ENCODE data around the gene TOP2B. TPM values are rescaled to one million over a fixed set of nuclear protein-coding genes. Genes with fewer than 3 reads are reported as not detected.

TOP2B gene
- total and polyA plus RNA-seq, 4 donors = 13.5 to 52.9 (median 34.5) TPM

DNA sequence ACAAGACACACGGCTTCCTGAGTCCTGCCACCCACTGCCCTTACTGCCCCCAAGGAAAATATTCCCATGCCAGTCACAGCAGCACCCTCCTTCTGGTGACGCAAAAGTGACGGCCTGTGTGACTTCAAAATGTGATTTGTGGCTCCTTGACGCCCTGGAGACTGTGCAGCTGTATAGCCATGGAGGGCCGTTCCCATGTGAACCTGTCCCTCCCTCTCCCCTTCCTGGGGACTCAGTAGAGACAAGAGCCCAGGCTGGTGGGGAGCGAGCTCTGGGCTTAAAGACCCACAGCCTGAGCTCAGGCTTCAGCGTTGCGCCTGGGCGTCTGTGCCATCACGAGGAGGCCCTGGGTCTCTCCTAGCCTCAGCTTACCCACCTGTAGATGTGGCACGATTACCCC, 78.2 kb downstream of the TOP2B start (continued):
- no peak for TF ChIP-seq REST (IDR thresholded peaks at IDR 0.05)
- TF ChIP-seq MAX (IDR thresholded peaks at IDR 0.05) = no peak
- no peak for TF ChIP-seq GABPA (IDR thresholded peaks at IDR 0.05 in 1 of 2, conservative IDR thresholded peaks at IDR 0.05 in 1 of 2)
- no peak for TF ChIP-seq ATF3 (IDR thresholded peaks at IDR 0.05)
- TF ChIP-seq FOXA1 (IDR thresholded peaks at IDR 0.05) = no peak
- TF ChIP-seq SP1 (IDR thresholded peaks at IDR 0.05) = no peak
- no peak for TF ChIP-seq YY1 (IDR thresholded peaks at IDR 0.05)

- 97% methylated on average over 6 of the region's 6 CpGs for WGBS
- DNase-seq (ENCODE audit: low spot score) = no peak
- TF ChIP-seq FOXA2 (IDR thresholded peaks at IDR 0.05) = no peak
- no peak for TF ChIP-seq FOXA1 (IDR thresholded peaks at IDR 0.05)
- no peak for TF ChIP-seq RAD21 (IDR thresholded peaks at IDR 0.05)
- TF ChIP-seq SP1 (IDR thresholded peaks at IDR 0.05) = no peak
- no peak for TF ChIP-seq ZBTB33 (IDR thresholded peaks at IDR 0.05)
- H3K9ac ChIP-seq (ENCODE audit: low read depth in 1 of 2, low read length in 2 of 2) = no peak overlapping the region
- H3K9me3 ChIP-seq (ENCODE audit: control insufficient read depth in 4 of 4, low read length in 3 of 4) = no peaks in the 10 kb centered on the region
- H3K36me3 ChIP-seq (ENCODE audit: control insufficient read depth in 4 of 4, insufficient read depth in 3 of 4, low read depth in 1 of 4, low read length in 3 of 4) = no peaks in the 10 kb centered on the region
- H3K27ac ChIP-seq (ENCODE audit: low read depth in 1 of 2, low read length in 2 of 2) = no peak overlapping the region
- no peak overlapping the region for H3K4me3 ChIP-seq (ENCODE audit: low read depth in 1 of 3, low read length in 3 of 3)
- no peaks in the 10 kb centered on the region for H3K27me3 ChIP-seq (ENCODE audit: control insufficient read depth in 4 of 4, insufficient read depth in 4 of 4, low read length in 3 of 4)
- H3K4me1 ChIP-seq (ENCODE audit: control insufficient read depth in 4 of 4, insufficient read depth in 4 of 4, low read length in 3 of 4) = no peaks in the 10 kb centered on the region
Measured at GRCh38 chr3:25586167-25586505, 78.6 kb downstream of the TOP2B start.

- TF ChIP-seq ZBTB33 (IDR thresholded peaks at IDR 0.05) (no peak), GABPA (IDR thresholded peaks at IDR 0.05 in 1 of 2, conservative IDR thresholded peaks at IDR 0.05 in 1 of 2) (no peak), ATF3 (IDR thresholded peaks at IDR 0.05) (no peak), NR2F2 (IDR thresholded peaks at IDR 0.05) (no peak), HNF4G (IDR thresholded peaks at IDR 0.05) (no peak), SP1 (IDR thresholded peaks at IDR 0.05) (no peak), YY1 (IDR thresholded peaks at IDR 0.05) (no peak), JUND (IDR thresholded peaks at IDR 0.05) (no peak)
- TF ChIP-seq, protein P1, sequence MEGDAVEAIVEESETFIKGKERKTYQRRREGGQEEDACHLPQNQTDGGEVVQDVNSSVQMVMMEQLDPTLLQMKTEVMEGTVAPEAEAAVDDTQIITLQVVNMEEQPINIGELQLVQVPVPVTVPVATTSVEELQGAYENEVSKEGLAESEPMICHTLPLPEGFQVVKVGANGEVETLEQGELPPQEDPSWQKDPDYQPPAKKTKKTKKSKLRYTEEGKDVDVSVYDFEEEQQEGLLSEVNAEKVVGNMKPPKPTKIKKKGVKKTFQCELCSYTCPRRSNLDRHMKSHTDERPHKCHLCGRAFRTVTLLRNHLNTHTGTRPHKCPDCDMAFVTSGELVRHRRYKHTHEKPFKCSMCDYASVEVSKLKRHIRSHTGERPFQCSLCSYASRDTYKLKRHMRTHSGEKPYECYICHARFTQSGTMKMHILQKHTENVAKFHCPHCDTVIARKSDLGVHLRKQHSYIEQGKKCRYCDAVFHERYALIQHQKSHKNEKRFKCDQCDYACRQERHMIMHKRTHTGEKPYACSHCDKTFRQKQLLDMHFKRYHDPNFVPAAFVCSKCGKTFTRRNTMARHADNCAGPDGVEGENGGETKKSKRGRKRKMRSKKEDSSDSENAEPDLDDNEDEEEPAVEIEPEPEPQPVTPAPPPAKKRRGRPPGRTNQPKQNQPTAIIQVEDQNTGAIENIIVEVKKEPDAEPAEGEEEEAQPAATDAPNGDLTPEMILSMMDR (IDR thresholded peaks at IDR 0.05; ENCODE audit: low read depth, low read length, missing input control) = no peak
- Histone ChIP-seq H3K4me1 (ENCODE audit: control insufficient read depth in 4 of 4, insufficient read depth in 4 of 4, low read length in 3 of 4) (no peaks in the 10 kb centered on the region), H3K9ac (ENCODE audit: low read depth in 1 of 2, low read length in 2 of 2) (no peak overlapping the region), H3K4me3 (ENCODE audit: low read depth in 1 of 3, low read length in 3 of 3) (no peak overlapping the region), H3K9me3 (ENCODE audit: control insufficient read depth in 4 of 4, low read length in 3 of 4) (no peaks in the 10 kb centered on the region), H3K27ac (ENCODE audit: low read depth in 1 of 2, low read length in 2 of 2) (no peak overlapping the region), H3K27me3 (ENCODE audit: control insufficient read depth in 4 of 4, insufficient read depth in 4 of 4, low read length in 3 of 4) (no peaks in the 10 kb centered on the region), H3K36me3 (ENCODE audit: control insufficient read depth in 4 of 4, insufficient read depth in 3 of 4, low read depth in 1 of 4, low read length in 3 of 4) (no peaks in the 10 kb centered on the region)
- no peak for DNase-seq (ENCODE audit: low spot score)
- WGBS = 92% methylated on average over 14 of the region's 14 CpGs
Measured at GRCh38 chr3:25585361-25586166, 79.1 kb downstream of the TOP2B start.
